ENCODE measurements around the gene ARHGAP6.

ARHGAP6 gene

GRCh38 chrX:11458170-11458569, 207.6 kb downstream of the ARHGAP6 start:
- no peak for TF ChIP-seq CTCF (conservative IDR thresholded peaks at IDR 0.05; ENCODE audit: low read depth, low read length)
- DNase-seq (ENCODE audit: low read depth), result no peak

GRCh38 chrX:11451151-11451550, 214.6 kb downstream of the ARHGAP6 start:
- H3K4me3 ChIP-seq (ENCODE audit: low read depth, low read length), result no peak overlapping the region
- no peak for DNase-seq (ENCODE audit: low read depth)
- TF ChIP-seq CTCF (conservative IDR thresholded peaks at IDR 0.05; ENCODE audit: low read depth, low read length), result no peak

More at GRCh38 chrX:11458170-11458569, 207.6 kb downstream of the ARHGAP6 start:
- no peak overlapping the region for H3K4me3 ChIP-seq (ENCODE audit: low read depth, low read length)

GRCh38 chrX:11450354-11450753, 215.4 kb downstream of the ARHGAP6 start:
- TF ChIP-seq CTCF (conservative IDR thresholded peaks at IDR 0.05; ENCODE audit: low read depth, low read length), result no peak
- peak; percentile 67 for DNase-seq (ENCODE audit: low read depth)
- H3K4me3 ChIP-seq (ENCODE audit: low read depth, low read length), result no peak overlapping the region

GRCh38 chrX:11449613-11450012, 216.1 kb downstream of the ARHGAP6 start:
- no peak for TF ChIP-seq CTCF (conservative IDR thresholded peaks at IDR 0.05; ENCODE audit: low read depth, low read length)
- no peak overlapping the region for H3K4me3 ChIP-seq (ENCODE audit: low read depth, low read length)
- no peak for DNase-seq (ENCODE audit: low read depth)

- DNase-seq (ENCODE audit: low read depth), result peak; percentile 51
- no peak overlapping the region for H3K4me3 ChIP-seq (ENCODE audit: low read depth, low read length)
- TF ChIP-seq CTCF (conservative IDR thresholded peaks at IDR 0.05; ENCODE audit: low read depth, low read length), result no peak
Measured at GRCh38 chrX:11447418-11447817, 218.3 kb downstream of the ARHGAP6 start.

GRCh38 chrX:11446949-11447348, 218.8 kb downstream of the ARHGAP6 start:
- H3K4me3 ChIP-seq (ENCODE audit: low read depth, low read length), result no peak overlapping the region
- no peak for TF ChIP-seq CTCF (conservative IDR thresholded peaks at IDR 0.05; ENCODE audit: low read depth, low read length)
- no peak for DNase-seq (ENCODE audit: low read depth)

GRCh38 chrX:11446336-11446735, 219.4 kb downstream of the ARHGAP6 start:
- no peak for TF ChIP-seq CTCF (conservative IDR thresholded peaks at IDR 0.05; ENCODE audit: low read depth, low read length)
- peak; percentile 70 for DNase-seq (ENCODE audit: low read depth)
- no peak overlapping the region for H3K4me3 ChIP-seq (ENCODE audit: low read depth, low read length)

Measured in choroid plexus epithelial cell (primary cell).